PC-3 (cell line): ENCODE measurements around the gene CCNY. TPM values are rescaled to one million over a fixed set of nuclear protein-coding genes. Genes with fewer than 3 reads are reported as not detected.

Experiments
- ATAC-seq: fragments of 200-7000 bp; cut with Tn5 transposase; 2 replicates; pipeline ENCODE4 v1.9.1; 2020; ENCODE audit warnings: mild to moderate bottlenecking, moderate library complexity
- BruUV-seq: library from RNA; stranded (reverse); fragments of 400-500 nt; replicated peaks from 2 replicates; lab custom pipeline; 2021; lab: Mats Ljungman, UMichigan
- CTCF ChIA-PET: fragments of 300-600 bp; sonication (Branson Sonifier 250); formaldehyde crosslinking; loops from one replicate; lab custom pipeline; 2022; ENCODE audit warnings: antibody characterized with exemption; lab: Charles Lee
- POLR2A ChIA-PET: fragments of 300-600 bp; sonication (Branson Sonifier 250); formaldehyde crosslinking; loops from one replicate; lab custom pipeline; 2022; ENCODE audit warnings: antibody characterized with exemption; ENCODE audit not compliant: unreplicated experiment; lab: Charles Lee
- DNase-seq: peaks from one replicate; pipeline ENCODE4 v3.0.0-alpha.2; 2015
- H2AFZ ChIP-seq: fragments of 300-600 bp; sonication (generic); 2 replicates; pipeline ENCODE4 v1.6.0; 2016; ENCODE audit warnings: antibody characterized with exemption, low read length
- H3F3A ChIP-seq: fragments of 300-600 bp; sonication (generic); one replicate; pipeline ENCODE4 v1.6.0; 2017; ENCODE audit warnings: antibody characterized with exemption, low read length, control low read depth, mild to moderate bottlenecking; ENCODE audit not compliant: unreplicated experiment
- H3K27ac ChIP-seq: fragments of 300-600 bp; sonication (generic); 2 replicates; pipeline ENCODE4 v1.5.1; 2016; ENCODE audit warnings: mild to moderate bottlenecking, low read length
- H3K27me3 ChIP-seq: fragments of 300-600 bp; sonication (generic); 2 replicates; pipeline ENCODE4 v1.6.1; 2016; ENCODE audit warnings: low read length, mixed read lengths
- H3K36me3 ChIP-seq: fragments of 300-600 bp; sonication (generic); 2 replicates; pipeline ENCODE4 v1.6.1; 2016; ENCODE audit warnings: low read depth, mixed run types, low read length, mixed read lengths
- H3K4me1 ChIP-seq: fragments of 300-600 bp; sonication (generic); 2 replicates; pipeline ENCODE4 v1.5.1; 2016; ENCODE audit warnings: low read length; ENCODE audit not compliant: insufficient read depth
- H3K4me2 ChIP-seq: fragments of 300-600 bp; sonication (generic); 2 replicates; pipeline ENCODE4 v1.6.0; 2016; ENCODE audit warnings: low read length
- H3K4me3 ChIP-seq: fragments of 300-600 bp; sonication (generic); 2 replicates; pipeline ENCODE4 v1.5.1; 2016; ENCODE audit warnings: mild to moderate bottlenecking, low read length, mixed read lengths
- H3K79me2 ChIP-seq: fragments of 300-600 bp; sonication (generic); 2 replicates; pipeline ENCODE4 v1.6.1; 2017; ENCODE audit warnings: low read length, mixed read lengths
- H3K9ac ChIP-seq: fragments of 300-600 bp; sonication (generic); 2 replicates; pipeline ENCODE4 v1.6.0; 2016; ENCODE audit warnings: mild to moderate bottlenecking, low read length
- H3K9me2 ChIP-seq: fragments of 300-600 bp; sonication (generic); replicated peaks from 2 replicates; pipeline ENCODE4 v1.6.1; 2016; ENCODE audit warnings: mixed run types, low read length, mixed read lengths
- H3K9me3 ChIP-seq: fragments of 300-600 bp; sonication (generic); 2 replicates; pipeline ENCODE4 v1.6.1; 2016; ENCODE audit warnings: low read length, mixed read lengths
- H4K20me1 ChIP-seq: fragments of 300-600 bp; sonication (generic); 2 replicates; pipeline ENCODE4 v1.6.1; 2016; ENCODE audit warnings: low read length, mixed read lengths
- EZH2 ChIP-seq: fragments of 300-600 bp; sonication (generic); IDR thresholded peaks from one replicate; pipeline ENCODE4 v1.6.1; 2017; ENCODE audit warnings: antibody characterized with exemption, mild to moderate bottlenecking, low read length; ENCODE audit not compliant: unreplicated experiment
- EZH2phosphoT487 ChIP-seq: fragments of 300-600 bp; sonication (generic); IDR thresholded peaks from 2 replicates; pipeline ENCODE4 v1.6.1; 2018; ENCODE audit warnings: mild to moderate bottlenecking, antibody characterized with exemption, low read length, borderline replicate concordance
- intact Hi-C: fragments of 100-400 bp; cut with micrococcal nuclease; formaldehyde crosslinking; loops from 2 replicates; pipeline ENCODE4 v1.9.0; 2023
- total RNA-seq: library from RNA; depleted of rRNA; stranded (reverse); fragments of >200 nt; gene quantifications from 2 replicates; pipeline ENCODE4 v1.2.3, GENCODE V29; 2014
- TF ChIP-seq, protein P1 (sequence below): fragments of 300-600 bp; sonication (generic); conservative IDR thresholded peaks from 2 replicates; pipeline ENCODE4 v1.5.1; 2017; ENCODE audit warnings: antibody characterized with exemption, low read depth, mild to moderate bottlenecking, low read length

The CCNY gene
- total RNA-seq, 1 experiment from 2014 or later = 146 TPM

DNA sequence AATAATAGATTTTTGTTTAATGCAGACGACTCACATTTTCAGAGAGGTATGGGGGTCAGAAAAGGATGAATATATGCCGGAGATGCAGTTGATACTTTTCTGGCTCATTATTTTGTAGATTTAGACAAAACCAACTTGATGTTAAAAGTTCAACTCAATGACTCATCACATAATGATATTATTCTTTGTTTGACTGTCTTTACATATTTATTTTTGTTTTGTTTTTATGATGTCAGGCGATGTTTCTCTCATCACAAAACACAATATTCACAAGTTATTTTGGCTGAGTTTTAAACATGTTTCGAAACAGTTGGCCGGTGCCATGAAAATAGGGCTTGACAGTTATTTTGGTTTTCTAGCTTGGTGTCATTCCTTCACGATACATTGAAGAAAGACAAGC is 270.1 kb downstream of the CCNY start:
- Histone ChIP-seq H4K20me1 (no peaks in the 10 kb centered on the region), H3K9me2 (no peaks in the 10 kb centered on the region), H3K36me3 (no peaks in the 10 kb centered on the region), H2AFZ (no peak overlapping the region), H3K79me2 (no peaks in the 10 kb centered on the region), H3K4me2 (peak overlapping the region; percentile 0; the same call in 1 of the 2 replicates), H3K9ac (no peak overlapping the region), H3K9me3 (no peaks in the 10 kb centered on the region), H3K4me1 (peaks cover 21% of the 10 kb centered on the region), H3K27me3 (no peaks in the 10 kb centered on the region), H3F3A (no peaks in the 10 kb centered on the region), H3K4me3 (no peak overlapping the region), H3K27ac (no peak overlapping the region)
- TF ChIP-seq EZH2 (no peak), EZH2phosphoT487 (no peak)
- TF ChIP-seq, protein P1, sequence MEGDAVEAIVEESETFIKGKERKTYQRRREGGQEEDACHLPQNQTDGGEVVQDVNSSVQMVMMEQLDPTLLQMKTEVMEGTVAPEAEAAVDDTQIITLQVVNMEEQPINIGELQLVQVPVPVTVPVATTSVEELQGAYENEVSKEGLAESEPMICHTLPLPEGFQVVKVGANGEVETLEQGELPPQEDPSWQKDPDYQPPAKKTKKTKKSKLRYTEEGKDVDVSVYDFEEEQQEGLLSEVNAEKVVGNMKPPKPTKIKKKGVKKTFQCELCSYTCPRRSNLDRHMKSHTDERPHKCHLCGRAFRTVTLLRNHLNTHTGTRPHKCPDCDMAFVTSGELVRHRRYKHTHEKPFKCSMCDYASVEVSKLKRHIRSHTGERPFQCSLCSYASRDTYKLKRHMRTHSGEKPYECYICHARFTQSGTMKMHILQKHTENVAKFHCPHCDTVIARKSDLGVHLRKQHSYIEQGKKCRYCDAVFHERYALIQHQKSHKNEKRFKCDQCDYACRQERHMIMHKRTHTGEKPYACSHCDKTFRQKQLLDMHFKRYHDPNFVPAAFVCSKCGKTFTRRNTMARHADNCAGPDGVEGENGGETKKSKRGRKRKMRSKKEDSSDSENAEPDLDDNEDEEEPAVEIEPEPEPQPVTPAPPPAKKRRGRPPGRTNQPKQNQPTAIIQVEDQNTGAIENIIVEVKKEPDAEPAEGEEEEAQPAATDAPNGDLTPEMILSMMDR = no peak
- BruUV-seq = no TSS peak
- ATAC-seq (peak; percentile 3; the same call in 1 of the 2 replicates), DNase-seq (peak; percentile 50)
- POLR2A ChIA-PET = no interaction called here
- CTCF ChIA-PET = no interaction called here
- intact Hi-C loops = no loop called here

DNA sequence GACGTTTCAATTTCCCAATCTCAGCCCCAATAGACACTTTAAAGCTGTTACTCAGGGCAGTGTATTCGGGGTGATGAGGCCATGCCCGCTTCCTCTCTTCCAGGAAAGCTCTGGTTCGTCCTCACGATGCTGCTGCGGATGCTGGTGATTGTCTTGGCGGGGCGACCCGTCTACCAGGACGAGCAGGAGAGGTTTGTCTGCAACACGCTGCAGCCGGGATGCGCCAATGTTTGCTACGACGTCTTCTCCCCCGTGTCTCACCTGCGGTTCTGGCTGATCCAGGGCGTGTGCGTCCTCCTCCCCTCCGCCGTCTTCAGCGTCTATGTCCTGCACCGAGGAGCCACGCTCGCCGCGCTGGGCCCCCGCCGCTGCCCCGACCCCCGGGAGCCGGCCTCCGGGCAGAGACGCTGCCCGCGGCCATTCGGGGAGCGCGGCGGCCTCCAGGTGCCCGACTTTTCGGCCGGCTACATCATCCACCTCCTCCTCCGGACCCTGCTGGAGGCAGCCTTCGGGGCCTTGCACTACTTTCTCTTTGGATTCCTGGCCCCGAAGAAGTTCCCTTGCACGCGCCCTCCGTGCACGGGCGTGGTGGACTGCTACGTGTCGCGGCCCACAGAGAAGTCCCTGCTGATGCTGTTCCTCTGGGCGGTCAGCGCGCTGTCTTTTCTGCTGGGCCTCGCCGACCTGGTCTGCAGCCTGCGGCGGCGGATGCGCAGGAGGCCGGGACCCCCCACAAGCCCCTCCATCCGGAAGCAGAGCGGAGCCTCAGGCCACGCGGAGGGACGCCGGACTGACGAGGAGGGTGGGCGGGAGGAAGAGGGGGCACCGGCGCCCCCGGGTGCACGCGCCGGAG is 271.4 kb downstream of the CCNY start:
- ChIA-PET CTCF (interaction anchor here (0.5 kb wide), 1 partner anchor 408 kb away, joined by 5 read pairs; no protein-coding TSS in a partner anchor), POLR2A (interaction anchor here (0.6 kb wide), 2 partner anchors 299 to 403 kb away, joined by 3 to 4 read pairs; no protein-coding TSS in a partner anchor)
- Histone ChIP-seq H3K4me1 (peaks cover 21% of the 10 kb centered on the region), H3K27ac (no peak overlapping the region), H3K4me3 (peak overlapping the region; percentile 70), H4K20me1 (no peaks in the 10 kb centered on the region), H3K36me3 (no peaks in the 10 kb centered on the region), H3F3A (no peaks in the 10 kb centered on the region), H3K9ac (peak overlapping the region; percentile 25), H3K79me2 (no peaks in the 10 kb centered on the region), H2AFZ (peak overlapping the region; percentile 91), H3K27me3 (no peaks in the 10 kb centered on the region), H3K4me2 (peak overlapping the region; percentile 86), H3K9me3 (no peaks in the 10 kb centered on the region), H3K9me2 (no peaks in the 10 kb centered on the region)
- no TSS peak for BruUV-seq
- DNase-seq (peak; percentile 61), ATAC-seq (peak; percentile 73)
- TF ChIP-seq EZH2 (no peak), EZH2phosphoT487 (no peak)
- TF ChIP-seq, protein P1 = no peak
- intact Hi-C loops = no loop called here

DNA sequence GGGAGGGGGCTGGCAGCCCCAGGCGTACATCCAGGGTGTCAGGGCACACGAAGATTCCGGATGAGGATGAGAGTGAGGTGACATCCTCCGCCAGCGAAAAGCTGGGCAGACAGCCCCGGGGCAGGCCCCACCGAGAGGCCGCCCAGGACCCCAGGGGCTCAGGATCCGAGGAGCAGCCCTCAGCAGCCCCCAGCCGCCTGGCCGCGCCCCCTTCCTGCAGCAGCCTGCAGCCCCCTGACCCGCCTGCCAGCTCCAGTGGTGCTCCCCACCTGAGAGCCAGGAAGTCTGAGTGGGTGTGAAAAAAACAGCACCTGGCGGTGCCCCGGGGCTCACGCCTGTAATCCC is 272.0 kb downstream of the CCNY start:
- H3K9me2 ChIP-seq = no peaks in the 10 kb centered on the region
- H3K79me2 ChIP-seq = no peaks in the 10 kb centered on the region
- no peaks in the 10 kb centered on the region for H3K36me3 ChIP-seq
- TF ChIP-seq EZH2 (no peak), EZH2phosphoT487 (no peak)
- TF ChIP-seq, protein P1 = no peak
- H3K9me3 ChIP-seq = no peaks in the 10 kb centered on the region
- H3F3A ChIP-seq = no peaks in the 10 kb centered on the region
- CTCF ChIA-PET = no interaction called here
- no peak; the same call in 1 of the 2 replicates for ATAC-seq
- intact Hi-C loops = no loop called here
- H3K27me3 ChIP-seq = no peaks in the 10 kb centered on the region
- H4K20me1 ChIP-seq = no peaks in the 10 kb centered on the region
- BruUV-seq = no TSS peak
- H3K4me3 ChIP-seq = peak overlapping the region; percentile 70
- H3K9ac ChIP-seq = peak overlapping the region; percentile 25
- peak overlapping the region; percentile 86 for H3K4me2 ChIP-seq
- DNase-seq = no peak
- peak overlapping the region; percentile 91 for H2AFZ ChIP-seq
- POLR2A ChIA-PET = no interaction called here
- peaks cover 21% of the 10 kb centered on the region for H3K4me1 ChIP-seq
- H3K27ac ChIP-seq = no peak overlapping the region
